IgD-negative memory B cell (primary cell): ENCODE results near the gene MACROD2. TPM values are rescaled to one million over a fixed set of nuclear protein-coding genes. Genes with fewer than 3 reads are reported as not detected.
A peak's percentile ranks its signal among the peaks of the same experiment; 100 is the strongest.

Experiments
- H3K27ac Mint-ChIP-seq, 3 donors: one replicate each; pipeline ENCODE4 v1.8.0; 2020 to 2022; ENCODE audit warnings: mild to moderate bottlenecking in 3 of 3, mixed read lengths in 3 of 3, moderate library complexity in 1 of 3
- H3K27me3 Mint-ChIP-seq: one replicate; pipeline ENCODE4 v1.8.0; 2021; ENCODE audit warnings: mixed read lengths
- H3K36me3 Mint-ChIP-seq: one replicate; pipeline ENCODE4 v1.8.0; 2020; ENCODE audit warnings: mild to moderate bottlenecking, mixed read lengths
- H3K4me1 Mint-ChIP-seq, 3 donors: one replicate each; pipeline ENCODE4 v1.8.0; 2020 to 2022; ENCODE audit warnings: mixed read lengths in 3 of 3, mild to moderate bottlenecking in 1 of 3
- H3K4me3 Mint-ChIP-seq, 4 donors: one replicate each; pipeline ENCODE4 v1.8.0; 2020 to 2022; ENCODE audit warnings: mild to moderate bottlenecking in 4 of 4, mixed read lengths in 4 of 4, moderate library complexity in 3 of 4
- H3K9me3 Mint-ChIP-seq, 3 donors: one replicate each; pipeline ENCODE4 v1.8.0; 2020 to 2021; ENCODE audit warnings: mixed read lengths in 3 of 3, mild to moderate bottlenecking in 1 of 3
- polyA plus RNA-seq: library from polyadenylated mRNA; unstranded; fragments of 300-500 nt; fragmentation: Illumina TruSeq; gene quantifications from one replicate; pipeline ENCODE4 v1.2.3, GENCODE V29; 2021

The MACROD2 gene
- polyA plus RNA-seq, 1 donor from 2014 or later, result 1.3 TPM

DNA sequence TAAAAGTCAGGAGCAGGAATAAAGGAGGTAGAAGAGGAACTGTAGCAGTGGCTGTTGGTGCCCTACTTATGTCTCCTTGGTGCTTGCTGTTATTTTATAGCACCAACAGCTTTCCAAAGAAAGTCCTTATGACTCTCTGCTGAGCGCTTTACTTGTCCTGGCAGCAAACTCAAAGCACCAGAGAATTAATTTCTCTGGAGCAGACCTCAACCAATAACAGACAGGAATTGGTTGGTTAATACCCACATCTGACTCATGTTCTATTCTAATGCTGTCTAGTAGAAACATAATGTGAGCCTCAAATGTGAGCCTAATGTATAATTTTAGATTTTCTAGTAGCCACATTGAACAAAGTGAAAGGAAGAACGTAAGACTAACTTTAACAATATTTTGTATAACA, 1892.1 kb downstream of the MACROD2 start:
- Mint-ChIP-seq H3K9me3 (peaks cover 9 to 23% (median 10%) of the 10 kb centered on the region in 3 donors), H3K27ac (no peak overlapping the region), H3K4me3 (no peak overlapping the region), H3K27me3 (no peaks in the 10 kb centered on the region), H3K4me1 (peaks cover 0 to 12% (median 5%) of the 10 kb centered on the region in 3 donors), H3K36me3 (no peaks in the 10 kb centered on the region)

DNA sequence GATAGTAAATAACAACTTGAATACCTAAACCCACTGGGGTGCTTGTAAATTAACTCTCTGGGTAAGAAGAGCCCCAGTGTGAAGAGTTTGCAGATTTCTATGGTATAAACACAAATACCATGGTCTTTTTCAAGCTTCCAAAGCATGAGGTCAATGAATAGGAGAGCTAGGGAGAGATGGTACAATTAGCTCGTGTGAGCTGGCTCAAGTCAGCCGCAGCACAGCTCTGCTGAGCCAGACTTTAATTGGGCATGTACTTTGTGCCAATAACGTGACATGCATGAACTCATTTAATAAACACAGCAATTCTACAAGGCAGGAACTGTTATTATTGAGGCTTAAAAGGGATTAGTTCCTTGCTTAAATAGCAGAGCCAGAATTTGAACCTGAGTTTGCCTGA, 1893.7 kb downstream of the MACROD2 start:
- peaks cover 0 to 12% (median 5%) of the 10 kb centered on the region in 3 donors for H3K4me1 Mint-ChIP-seq
- no peaks in the 10 kb centered on the region for H3K27me3 Mint-ChIP-seq
- H3K4me3 Mint-ChIP-seq, result no peak overlapping the region
- peaks cover 3% of the 10 kb centered on the region for H3K36me3 Mint-ChIP-seq
- no peak overlapping the region for H3K27ac Mint-ChIP-seq
- peaks cover 9 to 23% (median 10%) of the 10 kb centered on the region in 3 donors for H3K9me3 Mint-ChIP-seq

DNA sequence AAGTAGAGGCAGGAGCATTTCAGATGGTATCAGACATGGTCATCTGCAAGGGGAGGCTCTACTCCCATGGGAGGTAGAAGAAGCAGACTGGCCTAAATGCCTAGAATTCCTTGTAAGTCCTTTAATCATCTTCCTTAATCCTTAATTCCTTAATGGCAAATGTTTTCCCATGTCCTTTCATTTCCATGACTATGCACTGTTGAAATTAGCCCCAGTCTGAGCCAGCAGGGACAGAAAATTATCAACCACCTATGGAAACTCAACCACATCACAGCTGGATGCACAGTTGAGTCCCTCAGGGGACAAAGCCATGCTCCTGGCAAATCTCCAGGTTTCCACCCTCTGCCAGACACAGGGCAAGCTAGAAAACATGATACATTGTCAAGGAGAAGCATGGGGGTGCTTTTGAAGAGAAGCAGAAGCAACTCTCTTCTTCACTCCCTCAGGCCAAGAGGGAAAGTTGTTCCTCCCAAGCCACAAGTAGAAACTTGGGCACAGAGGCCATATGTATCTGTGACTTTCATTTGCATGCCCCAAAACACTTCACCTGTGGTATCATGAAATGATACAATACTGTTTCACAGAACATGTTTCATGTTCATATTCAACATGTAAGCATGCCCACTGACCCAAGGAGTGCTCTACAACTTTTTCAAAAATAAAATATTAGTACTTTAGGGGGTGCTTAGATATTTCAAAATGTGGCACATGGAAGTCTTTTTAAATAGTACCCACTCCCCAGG, 1894.4 kb downstream of the MACROD2 start:
- no peak overlapping the region for H3K4me3 Mint-ChIP-seq
- peaks cover 0 to 12% (median 5%) of the 10 kb centered on the region in 3 donors for H3K4me1 Mint-ChIP-seq
- H3K9me3 Mint-ChIP-seq, result peaks cover 5 to 23% (median 10%) of the 10 kb centered on the region in 3 donors
- peaks cover 3% of the 10 kb centered on the region for H3K36me3 Mint-ChIP-seq
- H3K27me3 Mint-ChIP-seq, result no peaks in the 10 kb centered on the region
- H3K27ac Mint-ChIP-seq, result no peak overlapping the region

DNA sequence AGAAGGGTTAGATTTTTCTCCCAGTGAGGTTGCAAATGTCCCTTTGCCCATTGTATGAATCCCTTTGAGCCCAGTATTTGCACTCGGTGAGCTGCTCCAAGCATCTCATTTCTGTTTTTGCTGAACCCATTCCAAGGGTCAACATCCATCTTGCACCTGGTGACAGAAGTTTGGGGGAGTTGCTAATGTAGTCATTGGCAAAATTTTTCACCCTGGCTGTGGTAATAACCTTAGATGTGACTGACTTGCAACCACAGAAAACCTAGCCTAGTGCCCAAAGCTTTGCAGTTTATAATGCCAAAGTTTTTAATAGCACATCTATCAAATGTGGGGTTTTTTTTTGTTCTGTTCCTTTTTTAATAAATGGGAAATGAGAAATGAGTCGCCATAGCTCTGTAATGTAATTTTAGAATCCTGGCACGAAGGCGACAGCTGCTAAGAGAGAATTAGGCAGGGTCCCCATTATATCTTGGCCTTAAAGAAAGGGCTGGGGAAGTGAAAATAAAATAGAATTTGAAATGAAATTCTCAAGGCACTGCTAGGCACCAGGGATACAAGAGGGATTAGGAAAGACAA, 1895.2 kb downstream of the MACROD2 start:
- peaks cover 5 to 23% (median 10%) of the 10 kb centered on the region in 3 donors for H3K9me3 Mint-ChIP-seq

DNA sequence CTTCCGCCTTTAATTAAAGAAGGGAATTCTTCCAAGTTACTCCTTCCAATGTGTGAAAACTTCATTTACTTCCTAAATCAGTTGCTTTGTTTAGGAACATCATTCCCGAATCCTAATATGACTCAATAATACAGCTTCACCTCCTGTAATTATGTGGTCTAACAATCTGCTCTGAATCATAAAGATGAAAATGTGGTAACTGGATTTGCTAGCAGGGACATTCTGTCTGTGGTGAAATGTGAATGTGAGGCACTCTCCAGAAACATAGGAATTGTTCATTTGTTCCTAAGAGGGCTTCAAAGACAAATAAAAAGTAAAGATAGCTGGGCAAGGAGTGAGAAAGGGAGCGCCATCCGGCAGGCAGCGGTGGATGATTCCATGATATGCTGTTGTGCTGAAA, 1899.8 kb downstream of the MACROD2 start:
- Mint-ChIP-seq H3K4me1 (peaks cover 9 to 17% (median 12%) of the 10 kb centered on the region in 3 donors), H3K9me3 (peaks cover 0 to 5% (median 0%) of the 10 kb centered on the region in 3 donors), H3K27me3 (no peaks in the 10 kb centered on the region), H3K27ac (peak overlapping the region in 1 of 3 donors; percentile 4), H3K4me3 (no peak overlapping the region), H3K36me3 (peaks cover 3% of the 10 kb centered on the region)

More for the DNA sequence above, 1895.2 kb downstream of the MACROD2 start:
- H3K27ac Mint-ChIP-seq, result peak overlapping the region in 1 of 3 donors; percentile 3
- no peak overlapping the region for H3K4me3 Mint-ChIP-seq
- peaks cover 3% of the 10 kb centered on the region for H3K36me3 Mint-ChIP-seq
- no peaks in the 10 kb centered on the region for H3K27me3 Mint-ChIP-seq
- H3K4me1 Mint-ChIP-seq, result peaks cover under 1 to 15% (median 5%) of the 10 kb centered on the region in 3 donors

DNA sequence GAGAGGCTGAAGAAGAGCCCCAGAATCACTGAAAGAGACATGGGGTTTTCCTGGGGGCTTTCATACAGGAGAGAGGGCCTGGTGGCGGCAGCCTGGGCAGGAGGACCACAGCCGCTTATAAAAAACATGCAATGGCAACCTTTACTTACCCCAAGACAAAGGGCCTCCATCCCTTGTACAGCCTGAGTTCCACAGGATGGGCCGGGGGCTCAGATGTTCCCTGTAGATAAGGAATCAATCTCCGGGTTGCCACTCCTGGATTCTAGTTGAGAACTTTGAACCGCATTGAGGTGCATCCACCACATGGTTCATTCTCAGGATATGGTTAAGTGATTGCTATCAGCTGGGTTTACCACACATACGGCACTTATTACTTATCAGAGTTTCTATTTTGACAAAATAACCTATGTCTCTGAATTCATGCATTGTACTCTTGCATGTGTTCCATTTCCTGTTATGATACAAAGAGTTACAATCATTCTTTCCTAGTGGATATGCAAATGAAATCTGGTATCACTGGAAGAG, 1900.3 kb downstream of the MACROD2 start:
- peaks cover 3% of the 10 kb centered on the region for H3K36me3 Mint-ChIP-seq
- peak overlapping the region in 1 of 3 donors; percentile 4 for H3K27ac Mint-ChIP-seq
- no peak overlapping the region for H3K4me3 Mint-ChIP-seq
- no peaks in the 10 kb centered on the region for H3K27me3 Mint-ChIP-seq
- peaks cover 0 to 5% (median 0%) of the 10 kb centered on the region in 3 donors for H3K9me3 Mint-ChIP-seq
- peaks cover 9 to 13% (median 11%) of the 10 kb centered on the region in 3 donors for H3K4me1 Mint-ChIP-seq

DNA sequence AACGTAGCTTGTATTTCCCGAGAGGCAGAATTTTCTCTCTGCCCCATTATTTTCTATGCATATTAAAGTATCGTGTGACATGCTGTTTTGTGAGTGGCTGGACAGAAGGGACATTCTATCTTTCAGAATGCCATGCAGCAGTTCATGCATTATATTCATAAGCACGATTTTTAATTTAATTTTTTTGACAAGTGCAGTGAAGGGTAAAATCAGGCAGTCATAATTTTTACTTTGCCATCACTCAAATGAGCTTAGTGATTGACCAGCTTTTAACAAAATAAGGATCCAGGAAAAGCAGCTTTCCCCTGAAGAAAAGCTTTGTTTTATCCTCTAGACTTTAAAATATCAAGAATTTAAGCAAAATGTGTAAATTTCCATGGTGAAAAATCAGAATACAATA, 1904.7 kb downstream of the MACROD2 start:
- H3K36me3 Mint-ChIP-seq, result peaks cover 2% of the 10 kb centered on the region
- H3K27me3 Mint-ChIP-seq, result no peaks in the 10 kb centered on the region
- peaks cover 6 to 9% (median 9%) of the 10 kb centered on the region in 3 donors for H3K4me1 Mint-ChIP-seq
- H3K27ac Mint-ChIP-seq, result no peak overlapping the region
- no peak overlapping the region for H3K4me3 Mint-ChIP-seq
- no peaks in the 10 kb centered on the region for H3K9me3 Mint-ChIP-seq

DNA sequence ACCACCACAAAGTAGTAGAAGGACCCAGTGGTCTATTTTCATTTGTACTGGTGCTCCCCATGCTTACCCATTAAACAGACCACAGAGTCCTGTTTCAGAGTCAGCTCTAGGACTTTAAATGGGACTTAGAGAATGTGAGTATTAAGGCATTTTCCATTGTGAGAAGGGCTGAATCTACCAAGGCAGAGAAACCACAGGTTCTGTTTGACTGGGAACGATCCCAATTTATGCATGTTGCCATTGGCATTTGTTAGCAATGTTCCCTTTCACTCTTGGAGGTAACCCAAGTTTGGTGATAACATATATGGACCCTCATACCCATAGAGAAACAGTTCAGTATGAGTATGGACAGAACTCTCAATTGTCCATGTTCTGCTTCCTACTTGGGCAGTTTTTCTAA, 1905.1 kb downstream of the MACROD2 start:
- Mint-ChIP-seq H3K27ac (no peak overlapping the region), H3K36me3 (peaks cover 2% of the 10 kb centered on the region)

DNA sequence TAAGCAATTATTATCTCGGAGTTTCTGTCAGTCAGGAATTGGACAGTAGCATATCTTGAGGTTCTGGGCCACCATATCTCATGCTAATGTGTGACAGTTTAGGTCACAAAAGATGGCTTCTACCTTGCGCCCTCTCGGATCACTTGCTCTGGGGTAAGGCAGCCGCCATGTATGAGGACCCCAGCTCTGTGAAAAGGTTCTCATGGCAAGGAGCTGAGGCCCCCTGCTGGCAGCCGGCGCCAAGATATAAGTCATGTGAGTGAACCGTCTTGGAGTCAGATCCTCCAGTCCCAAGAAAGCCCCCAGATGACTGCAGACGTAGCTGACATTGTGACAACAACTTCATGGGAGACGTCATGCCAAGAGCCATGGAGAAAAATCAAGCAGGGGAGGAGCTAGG, 1907.2 kb downstream of the MACROD2 start:
- H3K27me3 Mint-ChIP-seq, result no peaks in the 10 kb centered on the region
- H3K9me3 Mint-ChIP-seq, result no peaks in the 10 kb centered on the region
- H3K4me3 Mint-ChIP-seq, result no peak overlapping the region
- H3K4me1 Mint-ChIP-seq, result no peaks in the 10 kb centered on the region
- H3K27ac Mint-ChIP-seq, result peak overlapping the region in 1 of 3 donors; percentile 77
- peaks cover 2% of the 10 kb centered on the region for H3K36me3 Mint-ChIP-seq

More for the DNA sequence above, 1905.1 kb downstream of the MACROD2 start:
- Mint-ChIP-seq H3K4me3 (no peak overlapping the region), H3K4me1 (peaks cover 6 to 9% (median 6%) of the 10 kb centered on the region in 3 donors), H3K27me3 (no peaks in the 10 kb centered on the region), H3K9me3 (no peaks in the 10 kb centered on the region)

DNA sequence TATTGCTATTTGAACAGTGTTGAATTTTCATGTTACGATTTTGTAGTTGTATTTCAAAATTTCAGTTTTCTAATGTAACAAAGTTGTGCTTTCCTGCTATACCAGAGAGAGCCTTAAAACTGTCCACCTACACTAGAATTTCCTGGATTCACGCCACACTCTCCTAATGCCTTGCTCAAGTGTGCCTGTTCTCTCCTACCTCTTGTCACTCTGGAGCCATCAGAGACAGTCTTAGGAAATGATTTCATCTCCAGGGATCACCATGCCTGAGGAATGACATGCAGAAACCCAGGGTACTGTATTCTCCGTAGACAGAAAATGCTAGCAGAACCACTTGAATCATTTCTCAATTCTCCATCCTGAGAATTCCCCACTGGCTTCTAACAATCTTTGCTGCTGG, 1910.3 kb downstream of the MACROD2 start:
- Mint-ChIP-seq H3K9me3 (no peaks in the 10 kb centered on the region), H3K4me3 (no peak overlapping the region), H3K27me3 (no peaks in the 10 kb centered on the region), H3K36me3 (peaks cover 9% of the 10 kb centered on the region), H3K4me1 (no peaks in the 10 kb centered on the region), H3K27ac (no peak overlapping the region)

DNA sequence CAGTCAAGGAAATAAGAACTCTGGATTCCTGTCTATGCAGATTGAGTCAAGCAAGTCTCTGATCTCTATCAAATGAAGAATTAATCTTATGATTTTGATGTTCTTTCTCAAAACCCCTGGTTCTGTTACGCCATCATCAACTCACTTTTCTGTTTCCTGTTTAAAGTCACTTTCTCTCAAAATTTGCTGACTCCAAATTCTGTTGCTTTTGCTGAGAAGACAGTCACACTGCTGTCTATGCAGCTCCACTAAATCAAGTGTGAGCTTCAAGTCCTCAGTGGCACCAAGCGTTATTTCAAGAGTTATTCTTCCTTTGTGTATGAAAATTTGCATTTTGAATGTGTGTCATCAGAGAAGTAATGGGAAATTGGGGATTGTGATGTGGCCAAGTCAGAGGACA, 1914.7 kb downstream of the MACROD2 start:
- H3K9me3 Mint-ChIP-seq, result no peaks in the 10 kb centered on the region
- no peaks in the 10 kb centered on the region for H3K27me3 Mint-ChIP-seq
- H3K27ac Mint-ChIP-seq, result no peak overlapping the region
- peaks cover 0 to 2% (median 0%) of the 10 kb centered on the region in 3 donors for H3K4me1 Mint-ChIP-seq
- H3K36me3 Mint-ChIP-seq, result peaks cover 7% of the 10 kb centered on the region
- H3K4me3 Mint-ChIP-seq, result no peak overlapping the region

DNA sequence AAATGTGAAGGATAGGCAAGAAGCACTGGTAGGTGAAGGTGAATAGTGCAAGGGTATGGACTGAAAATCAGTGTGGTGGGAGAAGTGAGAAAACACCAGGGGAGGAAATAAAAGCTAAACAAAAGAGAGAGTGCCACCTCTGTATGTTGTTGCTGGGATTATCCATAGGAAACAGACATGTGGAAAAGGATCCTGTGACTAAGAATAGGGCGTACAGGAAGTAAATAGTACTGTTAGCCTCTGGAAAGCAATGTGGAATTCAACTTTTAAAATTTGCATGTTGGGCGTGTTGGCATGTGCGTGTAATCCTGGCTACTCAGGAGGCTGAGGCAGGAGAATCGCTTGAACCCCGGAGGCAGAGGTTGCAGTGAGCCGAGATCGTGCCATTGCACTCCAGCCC, 1916.3 kb downstream of the MACROD2 start:
- H3K27ac Mint-ChIP-seq, result no peak overlapping the region
- H3K4me3 Mint-ChIP-seq, result no peak overlapping the region
- no peaks in the 10 kb centered on the region for H3K9me3 Mint-ChIP-seq
- H3K36me3 Mint-ChIP-seq, result peaks cover 12% of the 10 kb centered on the region
- H3K4me1 Mint-ChIP-seq, result peaks cover 0 to 2% (median 1%) of the 10 kb centered on the region in 3 donors
- no peaks in the 10 kb centered on the region for H3K27me3 Mint-ChIP-seq

DNA sequence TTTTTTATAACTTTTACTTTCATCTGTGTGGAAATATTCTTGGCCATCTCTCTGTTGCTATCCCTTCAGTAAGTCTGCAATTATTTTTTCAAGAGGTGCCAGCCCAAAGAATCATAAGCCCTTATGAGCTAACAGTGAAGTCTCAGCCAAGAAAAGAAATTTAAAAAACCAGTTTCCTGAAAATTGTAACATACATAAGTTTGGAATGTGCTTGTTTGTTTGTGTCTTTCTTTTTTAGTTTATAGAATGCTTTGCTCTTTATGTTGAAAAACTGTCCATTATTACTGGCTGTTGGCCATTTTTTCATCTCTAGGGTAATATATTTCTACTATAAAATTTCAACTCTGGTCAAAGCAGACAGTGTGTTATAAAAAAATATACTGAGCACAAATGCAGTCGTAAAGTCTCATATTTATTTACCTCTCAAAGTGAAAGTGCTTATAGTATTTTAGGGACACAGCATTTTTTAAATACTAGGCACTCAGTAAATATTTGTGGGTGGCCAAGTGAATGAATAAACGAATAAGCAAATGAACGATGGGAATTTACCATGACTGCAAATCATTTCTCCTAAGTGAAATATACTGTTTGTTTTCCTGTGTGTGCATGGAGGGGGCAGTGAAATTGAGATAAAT, 1918.2 kb downstream of the MACROD2 start:
- Mint-ChIP-seq H3K4me3 (no peak overlapping the region), H3K9me3 (no peaks in the 10 kb centered on the region), H3K4me1 (peaks cover 2 to 7% (median 2%) of the 10 kb centered on the region in 3 donors), H3K27ac (no peak overlapping the region), H3K27me3 (no peaks in the 10 kb centered on the region), H3K36me3 (peaks cover 12% of the 10 kb centered on the region)

DNA sequence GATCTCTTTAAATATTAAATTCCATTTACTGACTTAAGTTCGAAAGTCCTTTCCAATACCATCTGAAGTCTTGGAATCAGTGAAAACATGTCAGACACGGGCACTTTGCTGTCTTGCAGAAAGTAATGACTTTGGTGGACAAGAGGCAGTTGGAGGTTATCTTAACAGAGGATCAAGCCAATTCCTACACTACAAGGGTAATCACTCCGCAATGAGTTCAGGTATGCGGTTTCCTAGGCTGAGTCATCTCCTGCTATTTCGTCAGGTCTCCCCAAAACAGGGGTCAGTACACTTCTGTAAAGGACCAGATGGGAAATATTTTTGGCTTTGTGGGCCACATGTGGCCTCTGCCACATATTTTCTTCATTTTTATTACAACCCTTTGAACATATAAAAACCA, 1921.3 kb downstream of the MACROD2 start:
- peaks cover 10% of the 10 kb centered on the region for H3K36me3 Mint-ChIP-seq
- H3K27ac Mint-ChIP-seq, result no peak overlapping the region
- peaks cover 20 to 32% (median 22%) of the 10 kb centered on the region in 3 donors for H3K4me1 Mint-ChIP-seq
- H3K9me3 Mint-ChIP-seq, result peaks cover 0 to 2% (median 0%) of the 10 kb centered on the region in 3 donors
- no peaks in the 10 kb centered on the region for H3K27me3 Mint-ChIP-seq
- H3K4me3 Mint-ChIP-seq, result no peak overlapping the region

DNA sequence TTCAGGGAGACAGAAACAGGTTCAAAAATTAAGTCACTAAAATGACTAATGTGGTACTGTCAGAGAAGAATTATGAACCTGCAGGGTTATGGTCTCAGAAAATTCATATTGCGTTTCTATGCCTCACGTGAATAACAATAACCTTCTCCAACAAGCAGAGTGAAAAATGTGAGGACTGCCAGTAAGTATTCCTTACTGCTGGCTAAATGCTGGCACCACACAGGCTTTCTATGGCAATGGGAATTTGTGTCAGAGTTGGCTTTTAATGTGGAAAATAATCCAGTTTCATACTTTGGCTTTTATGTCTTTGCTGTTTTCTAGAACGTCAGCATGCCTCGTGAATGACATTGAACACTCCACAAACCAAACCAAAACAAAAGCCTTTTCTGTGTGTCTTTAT, 1922.0 kb downstream of the MACROD2 start:
- no peak overlapping the region for H3K4me3 Mint-ChIP-seq
- no peaks in the 10 kb centered on the region for H3K27me3 Mint-ChIP-seq
- no peak overlapping the region for H3K27ac Mint-ChIP-seq
- peaks cover 0 to 2% (median 0%) of the 10 kb centered on the region in 3 donors for H3K9me3 Mint-ChIP-seq
- H3K36me3 Mint-ChIP-seq, result peaks cover 10% of the 10 kb centered on the region
- peaks cover 27 to 34% (median 27%) of the 10 kb centered on the region in 3 donors for H3K4me1 Mint-ChIP-seq
